Activated effector memory CD4-positive, alpha-beta T cell treated with anti-CD3 and anti-CD28 coated beads, Interleukin-2, amount 50 U/mL, for 16 hours (primary cell): Measurements from ENCODE around the gene URM1.

Source experiments
- DNase-seq: peaks from one replicate; pipeline ENCODE4 v3.0.0-alpha.2; 2020

URM1 gene

GRCh38 chr9:128388150-128388549 lies 17.0 kb downstream of the URM1 start:
- no peak for DNase-seq

DNA sequence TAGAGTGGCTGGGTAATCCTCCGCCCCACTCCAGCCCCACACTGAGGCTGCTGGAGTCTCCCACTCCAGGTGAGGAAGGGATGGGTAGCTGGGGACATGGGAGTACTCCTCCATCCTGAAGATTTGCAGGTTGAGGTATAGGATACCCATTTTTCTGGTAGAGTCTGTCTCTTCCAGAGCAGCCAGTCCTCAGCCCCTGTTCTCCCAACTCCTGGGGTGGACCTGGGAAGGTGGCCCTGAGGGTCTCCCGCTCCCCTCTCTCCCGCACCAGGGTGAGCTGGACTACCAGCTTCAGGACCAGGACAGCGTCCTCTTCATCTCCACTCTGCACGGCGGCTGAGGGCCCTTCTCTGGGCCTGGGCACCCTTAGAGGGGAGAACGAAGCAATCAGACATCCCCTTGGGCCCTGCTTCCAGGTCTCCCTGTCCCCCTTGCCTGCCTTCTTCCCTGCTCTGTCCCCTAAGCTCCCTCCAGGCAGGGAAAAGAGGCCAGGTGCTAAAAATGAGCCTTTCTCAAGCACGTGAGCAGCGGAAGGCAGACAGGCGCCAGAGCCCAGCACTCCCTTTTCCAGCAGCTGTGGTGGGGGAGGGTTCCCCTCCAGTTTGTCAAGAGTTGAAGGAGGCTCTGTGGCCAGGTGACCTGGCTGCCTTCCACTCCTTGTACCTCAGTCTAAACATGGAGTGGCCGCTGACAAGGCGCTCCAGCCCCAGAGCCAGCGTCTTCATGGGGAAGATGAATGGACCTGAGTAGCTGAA lies 18.4 kb downstream of the URM1 start:
- no peak for DNase-seq

- DNase-seq: no peak
These were observed 19.1 kb downstream of the URM1 start for GRCh38 chr9:128390150-128390812.

DNA sequence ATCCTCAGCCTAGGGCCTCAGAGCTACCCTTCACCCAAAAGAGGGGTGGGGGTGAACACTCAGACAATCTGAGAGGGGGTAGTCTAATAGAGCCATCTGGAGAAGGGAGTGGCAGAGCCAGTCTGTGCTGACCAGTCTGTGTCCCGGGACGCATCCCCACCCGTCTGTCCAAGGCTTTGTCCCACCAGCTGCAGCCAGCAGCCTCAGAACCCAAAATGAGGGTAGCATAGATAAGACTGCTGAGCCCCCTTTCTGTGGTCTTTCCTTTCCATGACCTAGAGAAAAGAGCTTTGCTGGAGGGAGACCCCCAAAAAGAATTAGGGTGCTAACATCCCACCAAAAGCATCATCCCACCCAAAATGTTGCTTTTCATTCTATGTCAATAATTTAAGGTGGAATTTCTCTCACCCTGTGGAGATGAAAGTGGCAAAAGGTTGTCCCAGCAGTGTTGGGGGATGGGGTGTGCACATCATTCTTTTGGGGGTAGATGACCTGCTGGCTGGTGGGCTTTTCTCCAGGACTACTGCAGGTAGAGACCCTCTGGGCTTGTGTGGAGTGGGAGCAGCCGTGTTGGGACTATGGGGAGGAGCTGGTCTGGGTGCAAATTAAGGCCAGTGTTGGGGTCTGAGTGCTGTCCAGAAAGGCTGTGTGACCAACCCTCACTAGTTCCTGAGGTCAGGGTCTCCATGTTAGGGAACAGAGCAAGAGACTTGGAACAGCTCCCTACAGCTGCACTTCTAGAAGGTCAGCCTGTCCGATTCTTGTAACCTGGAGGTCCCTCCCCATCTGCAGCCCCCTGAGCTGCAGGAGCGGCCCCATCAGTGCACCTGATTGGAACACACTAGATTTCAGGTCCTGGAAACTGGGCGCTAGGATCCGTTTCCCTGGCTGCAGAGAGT lies 19.9 kb downstream of the URM1 start:
- no peak for DNase-seq

GRCh38 chr9:128391956-128392301 lies 20.8 kb downstream of the URM1 start:
- DNase-seq: no peak

- DNase-seq: no peak
These were observed 21.3 kb downstream of the URM1 start for GRCh38 chr9:128392302-128393144.

GRCh38 chr9:128393145-128393775 lies 22.1 kb downstream of the URM1 start:
- DNase-seq: no peak

GRCh38 chr9:128393970-128394369 lies 22.8 kb downstream of the URM1 start:
- no peak for DNase-seq

DNA sequence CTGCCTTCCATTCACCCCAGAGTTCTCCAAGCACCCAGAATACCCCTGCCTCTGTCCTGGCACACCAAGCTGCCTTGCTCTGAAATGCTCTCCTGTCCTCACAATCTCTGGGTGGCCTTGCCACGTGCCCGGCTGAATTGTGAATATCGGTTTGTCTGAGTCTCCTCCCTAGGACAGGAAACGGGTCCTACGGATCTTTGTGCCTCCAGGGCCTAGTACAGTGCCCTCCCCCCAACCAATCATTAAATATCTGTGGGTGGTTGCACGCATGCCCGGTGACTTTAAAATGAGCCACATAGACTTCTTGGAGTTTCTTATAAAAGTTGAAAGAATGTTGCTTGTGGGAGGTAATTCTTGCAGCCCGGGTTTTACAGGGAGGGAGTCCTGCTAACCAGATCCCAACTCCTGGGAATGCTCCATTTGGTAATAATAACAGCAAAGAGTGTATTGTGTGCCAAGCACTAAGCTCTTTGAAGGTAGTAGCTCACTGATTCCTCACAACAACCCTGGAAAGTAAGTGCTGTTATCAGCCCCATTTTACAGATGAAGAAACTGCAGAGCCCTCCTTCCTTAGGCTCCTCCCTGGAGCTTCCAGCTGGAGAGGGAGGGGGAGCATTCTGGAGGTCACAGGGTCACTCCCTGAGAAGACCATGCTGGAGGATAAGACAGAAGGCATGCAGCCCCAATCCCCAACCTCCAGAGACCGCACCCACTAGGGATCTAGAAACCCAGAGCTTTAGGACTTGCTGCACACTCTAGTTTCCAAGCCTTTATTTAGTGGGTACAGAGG lies 23.4 kb downstream of the URM1 start:
- DNase-seq: no peak

- DNase-seq: no peak
These were observed 25.9 kb downstream of the URM1 start for GRCh38 chr9:128396970-128397613.

- no peak for DNase-seq
These were observed 26.7 kb downstream of the URM1 start for GRCh38 chr9:128397831-128398230.

GRCh38 chr9:128399861-128400260 lies 28.7 kb downstream of the URM1 start:
- DNase-seq: no peak

GRCh38 chr9:128404560-128404959 lies 33.4 kb downstream of the URM1 start:
- no peak for DNase-seq

GRCh38 chr9:128405077-128405779 lies 34.1 kb downstream of the URM1 start:
- no peak for DNase-seq

- no peak for DNase-seq
These were observed 34.6 kb downstream of the URM1 start for GRCh38 chr9:128405780-128406171.

DNA sequence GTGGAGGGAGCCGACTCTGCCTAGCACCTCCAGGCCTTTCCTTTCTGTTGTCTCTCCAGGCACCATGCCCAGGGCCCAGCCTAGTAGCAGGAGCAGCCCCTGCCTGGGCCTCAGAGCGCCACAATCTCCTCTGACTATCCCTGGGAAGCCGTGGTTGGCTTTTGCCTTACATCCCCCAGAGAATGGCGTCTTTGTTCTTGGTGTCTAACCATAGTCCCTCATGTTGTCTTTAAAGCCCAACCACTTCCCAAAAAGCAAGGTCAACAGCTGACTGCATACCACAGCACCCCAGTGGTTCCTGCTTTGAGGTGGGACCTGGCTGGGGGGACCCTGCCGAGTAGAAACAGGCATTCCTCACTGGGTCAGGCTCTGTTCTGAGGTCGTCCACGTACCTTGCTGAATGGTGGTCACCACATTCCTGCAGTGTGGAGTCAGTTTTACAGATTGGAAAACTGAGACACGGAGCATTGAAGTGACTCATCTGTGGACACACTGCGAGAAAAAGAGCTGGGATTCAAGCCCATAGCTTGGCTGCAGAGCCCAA lies 35.7 kb downstream of the URM1 start:
- no peak for DNase-seq

DNA sequence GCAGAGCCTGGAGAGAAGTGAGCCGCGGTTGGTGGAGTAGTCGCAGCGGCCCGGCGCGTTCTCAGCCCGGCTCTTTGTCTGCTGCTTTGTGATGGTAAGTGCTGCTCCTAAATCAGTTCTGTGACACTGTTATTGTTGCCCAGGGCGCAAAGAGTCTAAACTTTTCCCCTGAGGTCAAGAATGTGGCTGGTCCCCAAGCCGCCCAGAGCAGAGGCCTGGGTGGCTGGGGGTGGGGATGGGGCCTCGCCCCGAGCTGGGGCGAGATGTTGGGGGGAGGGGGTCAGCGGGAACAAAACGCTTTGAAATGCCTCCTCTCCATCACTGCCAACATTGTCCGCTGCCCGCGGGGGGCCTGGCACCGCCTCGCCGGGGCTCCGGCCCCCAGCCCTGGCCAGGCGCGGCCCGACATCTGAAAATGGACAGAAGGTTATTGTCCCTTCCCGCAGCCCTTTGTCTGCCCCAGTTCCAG lies 37.8 kb downstream of the URM1 start:
- DNase-seq: no peak

- no peak for DNase-seq
These were observed 38.3 kb downstream of the URM1 start for GRCh38 chr9:128409450-128409849.

GRCh38 chr9:128409978-128410377 lies 38.8 kb downstream of the URM1 start:
- no peak for DNase-seq
